Measurements from ENCODE around the gene RGSL1.

Gene RGSL1

DNA sequence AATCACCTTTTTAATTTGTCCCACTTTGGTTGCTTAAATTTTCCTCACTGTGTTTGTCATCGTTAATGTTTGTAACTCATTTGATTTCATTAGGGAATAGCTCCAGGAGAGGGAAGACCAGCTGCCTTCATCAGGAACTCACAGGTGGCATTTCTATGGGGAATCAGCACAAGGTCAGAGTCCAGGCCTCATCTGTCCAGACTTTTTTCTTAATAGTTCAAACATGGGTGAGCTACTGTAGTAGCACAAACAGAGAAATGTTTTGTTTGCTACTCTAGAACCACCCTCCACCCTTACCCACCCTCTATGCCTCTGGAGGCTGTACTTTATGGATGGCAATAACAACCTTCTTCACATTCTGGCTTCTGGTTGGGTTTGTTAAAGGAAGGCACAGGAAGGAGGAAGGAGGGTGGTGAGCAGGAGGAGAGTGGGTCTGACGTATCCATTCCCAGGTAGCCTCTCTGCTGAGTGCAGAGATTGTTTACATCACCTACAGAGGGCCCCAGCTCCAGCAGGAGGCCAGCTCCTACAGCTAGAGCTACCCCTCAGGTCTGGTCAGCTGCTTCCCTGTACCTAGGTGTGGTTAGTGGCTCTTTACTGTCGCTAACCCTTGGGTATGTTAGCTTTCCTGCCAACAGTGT is 41.4 kb upstream of the RGSL1 start:
- no peak for DNase-seq (ENCODE audit: low spot score)
- in situ Hi-C loops (cut with MboI; ENCODE audit: low sequenced_read_pairs, unreplicated experiment) = no loop called here
- TF ChIP-seq, protein P1, sequence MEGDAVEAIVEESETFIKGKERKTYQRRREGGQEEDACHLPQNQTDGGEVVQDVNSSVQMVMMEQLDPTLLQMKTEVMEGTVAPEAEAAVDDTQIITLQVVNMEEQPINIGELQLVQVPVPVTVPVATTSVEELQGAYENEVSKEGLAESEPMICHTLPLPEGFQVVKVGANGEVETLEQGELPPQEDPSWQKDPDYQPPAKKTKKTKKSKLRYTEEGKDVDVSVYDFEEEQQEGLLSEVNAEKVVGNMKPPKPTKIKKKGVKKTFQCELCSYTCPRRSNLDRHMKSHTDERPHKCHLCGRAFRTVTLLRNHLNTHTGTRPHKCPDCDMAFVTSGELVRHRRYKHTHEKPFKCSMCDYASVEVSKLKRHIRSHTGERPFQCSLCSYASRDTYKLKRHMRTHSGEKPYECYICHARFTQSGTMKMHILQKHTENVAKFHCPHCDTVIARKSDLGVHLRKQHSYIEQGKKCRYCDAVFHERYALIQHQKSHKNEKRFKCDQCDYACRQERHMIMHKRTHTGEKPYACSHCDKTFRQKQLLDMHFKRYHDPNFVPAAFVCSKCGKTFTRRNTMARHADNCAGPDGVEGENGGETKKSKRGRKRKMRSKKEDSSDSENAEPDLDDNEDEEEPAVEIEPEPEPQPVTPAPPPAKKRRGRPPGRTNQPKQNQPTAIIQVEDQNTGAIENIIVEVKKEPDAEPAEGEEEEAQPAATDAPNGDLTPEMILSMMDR (IDR thresholded peaks at IDR 0.05; ENCODE audit: borderline replicate concordance, control extremely low read depth, extremely low read depth, insufficient read depth, missing control alignments) = no peak

DNA sequence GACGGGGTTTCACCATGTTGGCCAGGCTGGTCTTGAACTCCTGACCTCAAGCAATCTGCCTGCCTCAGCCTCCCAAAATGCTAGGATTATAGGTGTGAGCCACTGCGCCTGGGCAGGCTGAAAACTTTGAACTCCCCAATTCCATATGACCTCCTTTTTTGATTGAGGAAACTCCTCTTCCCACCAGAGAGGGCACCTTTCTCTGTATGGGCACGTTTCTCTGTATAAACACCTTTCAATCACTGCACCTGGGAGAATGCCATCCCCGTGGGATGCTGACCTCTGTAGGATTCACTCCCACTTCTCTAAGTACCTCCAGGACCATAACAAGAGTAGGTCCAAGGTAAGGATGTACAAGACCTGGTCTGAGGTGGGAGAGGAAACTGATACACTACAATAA is 39.8 kb upstream of the RGSL1 start:
- TF ChIP-seq, protein P1 (IDR thresholded peaks at IDR 0.05; ENCODE audit: borderline replicate concordance, control extremely low read depth, extremely low read depth, insufficient read depth, missing control alignments) = no peak

DNA sequence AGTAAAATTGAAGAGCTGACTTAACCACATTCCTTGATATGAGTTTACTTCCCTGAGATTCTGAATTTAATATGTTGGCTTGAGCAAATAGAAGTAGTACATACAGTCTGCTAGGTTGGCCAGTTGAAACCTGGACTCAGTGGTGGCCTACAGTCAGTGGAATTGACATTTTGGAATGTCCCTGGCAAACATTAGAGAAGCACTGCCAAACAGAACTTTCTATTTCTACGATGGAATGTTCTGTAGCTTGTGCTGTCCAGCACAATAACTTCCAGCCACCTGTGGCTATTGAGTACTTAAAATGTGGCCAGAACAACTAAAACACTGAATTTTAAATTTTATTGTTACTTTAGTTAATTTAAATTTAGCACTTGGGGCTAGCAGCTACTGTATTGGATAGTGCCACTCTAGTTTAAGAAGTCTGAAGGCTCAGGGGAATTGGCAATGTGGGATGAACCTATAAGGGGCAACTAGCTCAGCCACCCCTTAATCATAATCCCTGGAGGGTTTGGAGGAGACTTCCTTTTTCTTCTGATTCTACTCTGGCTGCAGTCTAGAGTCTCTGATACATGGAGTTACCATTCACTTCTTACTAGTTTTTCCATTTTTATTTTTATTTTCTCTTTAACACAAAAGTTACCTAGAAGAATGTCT is 39.2 kb upstream of the RGSL1 start:
- TF ChIP-seq, protein P1 (IDR thresholded peaks at IDR 0.05; ENCODE audit: borderline replicate concordance, control extremely low read depth, extremely low read depth, insufficient read depth, missing control alignments) = no peak
- in situ Hi-C loops (cut with MboI; ENCODE audit: low sequenced_read_pairs, unreplicated experiment) = no loop called here
- DNase-seq (ENCODE audit: low spot score) = no peak

More for the DNA sequence above, 39.8 kb upstream of the RGSL1 start:
- no peak for DNase-seq (ENCODE audit: low spot score)
- in situ Hi-C loops (cut with MboI; ENCODE audit: low sequenced_read_pairs, unreplicated experiment) = no loop called here

DNA sequence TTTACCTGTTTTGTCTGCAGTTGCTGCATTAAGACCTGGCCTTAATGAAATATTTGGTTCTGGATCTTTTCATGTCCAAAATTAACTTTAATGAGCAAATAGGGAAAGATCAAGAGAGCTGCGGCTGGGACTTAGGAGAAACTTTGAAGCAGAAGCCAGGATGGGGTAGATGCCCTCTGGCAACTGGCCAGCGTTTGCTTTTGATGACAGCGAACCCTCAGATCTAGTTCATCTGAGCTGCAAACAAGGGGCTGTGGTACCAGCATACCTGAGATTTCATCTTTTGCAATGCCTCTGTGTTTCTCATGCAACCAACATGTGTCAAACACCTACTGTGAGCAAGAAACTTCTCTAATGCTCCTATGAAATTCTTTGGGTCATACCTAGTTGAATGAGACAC is 36.5 kb upstream of the RGSL1 start:
- DNase-seq (ENCODE audit: low spot score) = no peak
- in situ Hi-C loops (cut with MboI; ENCODE audit: low sequenced_read_pairs, unreplicated experiment) = no loop called here
- TF ChIP-seq, protein P1 (IDR thresholded peaks at IDR 0.05; ENCODE audit: borderline replicate concordance, control extremely low read depth, extremely low read depth, insufficient read depth, missing control alignments) = no peak

DNA sequence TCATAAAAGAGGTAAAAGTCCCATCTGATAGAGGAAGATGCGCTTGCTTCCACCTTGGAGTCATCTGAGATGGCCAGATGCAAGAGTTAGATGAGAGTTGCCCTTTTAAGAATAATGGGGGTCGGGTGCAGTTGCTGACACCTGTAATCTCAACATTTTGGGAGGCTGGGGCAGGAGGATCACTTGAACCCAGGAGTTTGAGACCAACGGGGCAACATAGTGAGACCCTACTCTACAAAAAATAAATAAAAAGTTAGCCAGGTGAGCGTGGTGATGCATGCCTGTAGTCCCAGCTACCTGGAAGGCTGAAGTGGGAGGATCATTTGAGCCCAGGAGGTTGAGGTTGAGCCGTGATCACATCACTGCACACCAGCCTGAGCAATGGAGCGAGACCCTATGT is 36.0 kb upstream of the RGSL1 start:
- in situ Hi-C loops (cut with MboI; ENCODE audit: low sequenced_read_pairs, unreplicated experiment) = no loop called here
- TF ChIP-seq, protein P1 (IDR thresholded peaks at IDR 0.05; ENCODE audit: borderline replicate concordance, control extremely low read depth, extremely low read depth, insufficient read depth, missing control alignments) = no peak
- DNase-seq (ENCODE audit: low spot score) = no peak

DNA sequence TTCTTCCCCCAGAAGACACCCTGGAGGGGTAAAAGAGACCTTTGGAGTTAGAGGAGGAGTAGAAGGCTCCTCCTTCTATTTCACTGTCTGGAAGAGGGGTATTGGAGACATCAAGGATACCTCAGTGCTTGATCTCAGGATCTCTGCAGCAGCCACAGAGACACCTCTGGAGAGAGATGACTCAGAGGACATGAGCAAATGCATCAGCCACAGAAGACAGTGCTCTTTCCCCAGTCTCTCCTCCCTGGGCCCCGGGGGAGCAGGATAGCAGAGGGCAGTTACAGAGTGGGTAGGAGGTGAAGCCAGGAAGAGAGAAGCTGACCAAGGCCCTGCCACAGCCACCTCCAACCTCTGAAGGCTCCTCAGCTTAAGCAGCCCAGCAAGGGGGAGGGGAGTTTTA is 34.2 kb upstream of the RGSL1 start:
- TF ChIP-seq, protein P1 (IDR thresholded peaks at IDR 0.05; ENCODE audit: borderline replicate concordance, control extremely low read depth, extremely low read depth, insufficient read depth, missing control alignments) = no peak
- in situ Hi-C loops (cut with MboI; ENCODE audit: low sequenced_read_pairs, unreplicated experiment) = no loop called here
- DNase-seq (ENCODE audit: low spot score) = no peak

All from GM13976 (cell line).